H9 (cell line): ENCODE results near the gene DYNC1H1. TPM values are rescaled to one million over a fixed set of nuclear protein-coding genes. Genes with fewer than 3 reads are reported as not detected.
"Not testable (repeated sequence)": the region's sequence is repeated elsewhere in the genome, so short reads cannot be mapped to it uniquely, and the experiment has no call there.

Experiments used
- DNase-seq: peaks from one replicate; pipeline ENCODE4 v3.0.0-alpha.2; 2017
- H2AFZ ChIP-seq: one replicate; pipeline ENCODE4 v1.6.1; 2013; ENCODE audit warnings: mild to moderate bottlenecking, low read length, control low read depth, moderate library complexity
- H2AK5ac ChIP-seq: 2 replicates; pipeline ENCODE4 v1.6.1; 2013; ENCODE audit warnings: low read length, control low read depth, mixed read lengths; ENCODE audit not compliant: insufficient read length
- H2BK120ac ChIP-seq: one replicate; pipeline ENCODE4 v1.6.1; 2013; ENCODE audit warnings: low read depth, mild to moderate bottlenecking, low read length, control low read depth, inconsistent platforms; ENCODE audit not compliant: poor library complexity, severe bottlenecking
- H2BK12ac ChIP-seq: 2 replicates; pipeline ENCODE4 v1.6.1; 2013; ENCODE audit warnings: low read length, control low read depth, mixed read lengths, low read depth; ENCODE audit not compliant: insufficient read length
- H2BK15ac ChIP-seq: 2 replicates; pipeline ENCODE4 v1.6.1; 2013; ENCODE audit warnings: low read depth, low read length, control low read depth
- H2BK20ac ChIP-seq: one replicate; pipeline ENCODE4 v1.6.1; 2013; ENCODE audit warnings: low read depth, mild to moderate bottlenecking, low read length, control low read depth, inconsistent platforms; ENCODE audit not compliant: poor library complexity, severe bottlenecking
- H2BK5ac ChIP-seq: 2 replicates; pipeline ENCODE4 v1.6.1; 2013; ENCODE audit warnings: low read length, control low read depth, mixed read lengths; ENCODE audit not compliant: insufficient read length
- H3K14ac ChIP-seq: 2 replicates; pipeline ENCODE4 v1.6.1; 2013; ENCODE audit warnings: low read length, control low read depth; ENCODE audit not compliant: insufficient read depth
- H3K18ac ChIP-seq: 2 replicates; pipeline ENCODE4 v1.6.1; 2013; ENCODE audit warnings: low read depth, mild to moderate bottlenecking, mixed read lengths, low read length, control low read depth; ENCODE audit not compliant: insufficient read length
- H3K23ac ChIP-seq: 2 replicates; pipeline ENCODE4 v1.6.1; 2013; ENCODE audit warnings: low read length, control low read depth, mixed read lengths, low read depth; ENCODE audit not compliant: insufficient read length
- H3K23me2 ChIP-seq: 2 replicates; pipeline ENCODE4 v1.6.1; 2013; ENCODE audit warnings: low read depth, mild to moderate bottlenecking, mixed read lengths, low read length, control low read depth; ENCODE audit not compliant: insufficient read length, poor library complexity, severe bottlenecking
- H3K27ac ChIP-seq: 2 replicates; pipeline ENCODE4 v1.5.1; 2013; ENCODE audit warnings: low read length, control low read depth, mixed read lengths, low read depth; ENCODE audit not compliant: insufficient read length
- H3K27me3 ChIP-seq: 2 replicates; pipeline ENCODE4 v1.6.1; 2013; ENCODE audit warnings: low read length, control low read depth, inconsistent platforms; ENCODE audit not compliant: insufficient read depth
- H3K4ac ChIP-seq: 2 replicates; pipeline ENCODE4 v1.6.1; 2013; ENCODE audit warnings: low read depth, mild to moderate bottlenecking, control low read depth, inconsistent platforms, low read length, moderate library complexity
- H3K4me1 ChIP-seq: 2 replicates; pipeline ENCODE4 v1.6.1; 2013; ENCODE audit warnings: low read length, control low read depth, inconsistent platforms; ENCODE audit not compliant: insufficient read depth
- H3K4me2 ChIP-seq: 2 replicates; pipeline ENCODE4 v1.6.1; 2013; ENCODE audit warnings: low read length, control low read depth, mixed read lengths; ENCODE audit not compliant: insufficient read length, insufficient read depth
- H3K56ac ChIP-seq: 2 replicates; pipeline ENCODE4 v1.6.1; 2013; ENCODE audit warnings: low read depth, mild to moderate bottlenecking, mixed read lengths, low read length, control low read depth; ENCODE audit not compliant: insufficient read length
- H3K79me1 ChIP-seq: 2 replicates; pipeline ENCODE4 v1.6.1; 2013; ENCODE audit warnings: low read depth, mild to moderate bottlenecking, moderate library complexity, low read length, control low read depth, inconsistent platforms; ENCODE audit not compliant: insufficient read depth, poor library complexity, severe bottlenecking
- H3K79me2 ChIP-seq: 2 replicates; pipeline ENCODE4 v1.6.1; 2013; ENCODE audit warnings: low read length, control low read depth, inconsistent platforms; ENCODE audit not compliant: insufficient read depth
- H3K9ac ChIP-seq: 2 replicates; pipeline ENCODE4 v1.6.1; 2013; ENCODE audit warnings: low read length, control low read depth, mixed read lengths; ENCODE audit not compliant: insufficient read length; ENCODE audit errors: extremely low read depth
- H3K9me3 ChIP-seq: one replicate; pipeline ENCODE4 v1.6.1; 2013; ENCODE audit warnings: low read depth, low read length, inconsistent platforms; ENCODE audit not compliant: control insufficient read depth
- H3T11ph ChIP-seq: one replicate; pipeline ENCODE4 v1.6.1; 2013; ENCODE audit warnings: mild to moderate bottlenecking, low read length, control low read depth, inconsistent platforms
- H4K20me1 ChIP-seq: one replicate; pipeline ENCODE4 v1.6.1; 2013; ENCODE audit not compliant: control insufficient read depth, insufficient read length, insufficient read depth
- H4K5ac ChIP-seq: 2 replicates; pipeline ENCODE4 v1.6.1; 2013; ENCODE audit warnings: low read depth, mild to moderate bottlenecking, mixed read lengths, low read length, control low read depth; ENCODE audit not compliant: insufficient read length
- H4K8ac ChIP-seq: replicated peaks from 2 replicates; pipeline ENCODE4 v1.6.1; 2013; ENCODE audit warnings: low read length, control low read depth, mixed read lengths, low read depth; ENCODE audit not compliant: insufficient read length
- H4K91ac ChIP-seq: 2 replicates; pipeline ENCODE4 v1.6.1; 2013; ENCODE audit warnings: low read depth, mild to moderate bottlenecking, moderate library complexity, mixed read lengths, low read length, control low read depth; ENCODE audit not compliant: insufficient read length
- H3K27ac Mint-ChIP-seq, 3 experiments: 2 replicates in 2 of 3; 3 replicates in 1 of 3; pipeline ENCODE4 v1.8.0; 2020 to 2021; ENCODE audit warnings: mixed read lengths in 3 of 3, mild to moderate bottlenecking in 1 of 3, moderate library complexity in 1 of 3
- H3K27me3 Mint-ChIP-seq: 2 replicates; pipeline ENCODE4 v1.8.0; 2021; ENCODE audit warnings: low read depth, mild to moderate bottlenecking, moderate library complexity, mixed read lengths
- H3K36me3 Mint-ChIP-seq, 3 experiments: 2 replicates in 2 of 3; 3 replicates in 1 of 3; pipeline ENCODE4 v1.8.0; 2020 to 2021; ENCODE audit warnings: low read depth in 3 of 3, mixed read lengths in 3 of 3; ENCODE audit not compliant: insufficient read depth in 1 of 3
- H3K4me1 Mint-ChIP-seq, 2 experiments: 2 replicates each; pipeline ENCODE4 v1.8.0; 2020; ENCODE audit warnings: mixed read lengths in 2 of 2
- H3K4me3 Mint-ChIP-seq, 2 experiments: 2 replicates in 1 of 2; 3 replicates in 1 of 2; pipeline ENCODE4 v1.8.0; 2020 to 2021; ENCODE audit warnings: mild to moderate bottlenecking in 2 of 2, mixed read lengths in 2 of 2, moderate library complexity in 1 of 2
- H3K9me3 Mint-ChIP-seq, 2 experiments: 2 replicates in 1 of 2; 3 replicates in 1 of 2; pipeline ENCODE4 v1.8.0; 2020; ENCODE audit warnings: mild to moderate bottlenecking in 2 of 2, mixed read lengths in 2 of 2, moderate library complexity in 1 of 2
- WGBS: extraction: QIAGEN DNeasy Blood & Tissue Kit; methylation state at CpG from one replicate; pipeline ENCODE4 v1.1.7; 2013; ENCODE audit warnings: missing lambda C conversion rate, low lambda C conversion rate, mixed read lengths; ENCODE audit not compliant: insufficient read length; ENCODE audit errors: extremely low coverage; 5-methylcytosine and 5-hydroxymethylcytosine counted together
- total RNA-seq: library from RNA; stranded (reverse); gene quantifications from 2 replicates; pipeline ENCODE4 v1.2.1, GENCODE V29; 2021
- TF ChIP-seq, protein P1 (sequence below): fragments of 200-600 bp; sonication (generic); conservative IDR thresholded peaks from 3 replicates; pipeline ENCODE4 v1.8.0; 2021; ENCODE audit warnings: antibody characterized with exemption, mild to moderate bottlenecking

The DYNC1H1 gene
- total RNA-seq, 1 experiment from 2014 or later = 359 TPM

DNA sequence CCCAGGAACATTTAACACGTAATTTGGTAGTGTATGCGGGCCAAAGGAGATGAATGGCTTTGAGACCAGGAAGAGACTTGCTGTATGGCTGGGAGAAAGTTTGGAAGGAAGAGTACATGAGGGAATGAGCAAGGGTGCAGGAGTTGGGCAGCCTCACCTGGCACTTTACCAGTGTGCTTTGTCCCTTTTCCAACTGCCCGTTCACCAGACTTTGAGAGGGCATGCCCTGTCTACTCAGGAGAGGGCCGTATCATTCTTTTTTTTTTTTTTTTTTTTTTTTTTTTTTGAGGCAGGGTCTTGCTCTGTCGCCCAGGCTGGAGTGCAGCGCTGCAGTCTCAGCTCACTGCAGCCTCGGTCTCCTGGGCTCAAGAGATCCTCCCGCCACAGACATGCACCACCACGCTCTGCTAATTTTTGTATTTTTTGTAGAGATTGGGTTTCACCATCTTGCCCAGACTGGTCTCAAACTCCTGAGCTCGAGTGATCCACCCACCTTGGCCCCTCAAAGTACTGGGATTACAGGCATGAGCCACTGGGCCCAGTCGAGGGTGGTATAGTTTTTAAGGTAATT is 6.5 kb downstream of the DYNC1H1 start:
- Histone ChIP-seq H3K56ac (no peak overlapping the region), H4K91ac (no peak overlapping the region), H3K9ac (no peak overlapping the region), H3K79me2 (peaks cover 47% of the 10 kb centered on the region; the same call in 1 of the 2 replicates), H2BK5ac (no peak overlapping the region), H3K18ac (no peak overlapping the region), H2BK12ac (no peak overlapping the region), H3T11ph (no peak overlapping the region), H4K20me1 (no peaks in the 10 kb centered on the region), H3K27me3 (no peaks in the 10 kb centered on the region), H3K4me2 (no peak overlapping the region), H4K5ac (no peak overlapping the region), H4K8ac (no peak overlapping the region), H3K27ac (no peak overlapping the region), H3K23me2 (peaks cover under 1% of the 10 kb centered on the region), H2AFZ (no peak overlapping the region), H3K4me1 (no peaks in the 10 kb centered on the region; the same call in 1 of the 2 replicates), H2BK120ac (no peak overlapping the region), H3K23ac (no peak overlapping the region), H3K9me3 (no peaks in the 10 kb centered on the region), H2AK5ac (no peak overlapping the region), H3K14ac (no peak overlapping the region), H2BK15ac (no peak overlapping the region), H3K79me1 (peaks cover 9% of the 10 kb centered on the region), H3K4ac (no peak overlapping the region), H2BK20ac (no peak overlapping the region)
- Mint-ChIP-seq H3K27ac (peak overlapping the region; percentile 40 to 91 (median 86); a peak in 5 of 7 replicates), H3K4me1 (peaks cover 15 to 17% of the 10 kb centered on the region in 2 experiments), H3K4me3 (no peak overlapping the region; a peak in 1 of 5 replicates), H3K36me3 (peaks cover 16 to 32% (median 24%) of the 10 kb centered on the region in 3 experiments), H3K27me3 (no peaks in the 10 kb centered on the region), H3K9me3 (no peaks in the 10 kb centered on the region)
- TF ChIP-seq, protein P1, sequence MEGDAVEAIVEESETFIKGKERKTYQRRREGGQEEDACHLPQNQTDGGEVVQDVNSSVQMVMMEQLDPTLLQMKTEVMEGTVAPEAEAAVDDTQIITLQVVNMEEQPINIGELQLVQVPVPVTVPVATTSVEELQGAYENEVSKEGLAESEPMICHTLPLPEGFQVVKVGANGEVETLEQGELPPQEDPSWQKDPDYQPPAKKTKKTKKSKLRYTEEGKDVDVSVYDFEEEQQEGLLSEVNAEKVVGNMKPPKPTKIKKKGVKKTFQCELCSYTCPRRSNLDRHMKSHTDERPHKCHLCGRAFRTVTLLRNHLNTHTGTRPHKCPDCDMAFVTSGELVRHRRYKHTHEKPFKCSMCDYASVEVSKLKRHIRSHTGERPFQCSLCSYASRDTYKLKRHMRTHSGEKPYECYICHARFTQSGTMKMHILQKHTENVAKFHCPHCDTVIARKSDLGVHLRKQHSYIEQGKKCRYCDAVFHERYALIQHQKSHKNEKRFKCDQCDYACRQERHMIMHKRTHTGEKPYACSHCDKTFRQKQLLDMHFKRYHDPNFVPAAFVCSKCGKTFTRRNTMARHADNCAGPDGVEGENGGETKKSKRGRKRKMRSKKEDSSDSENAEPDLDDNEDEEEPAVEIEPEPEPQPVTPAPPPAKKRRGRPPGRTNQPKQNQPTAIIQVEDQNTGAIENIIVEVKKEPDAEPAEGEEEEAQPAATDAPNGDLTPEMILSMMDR = no peak
- no peak for DNase-seq
- no CpG with 5 or more reads among the region's 11 CpGs for WGBS

DNA sequence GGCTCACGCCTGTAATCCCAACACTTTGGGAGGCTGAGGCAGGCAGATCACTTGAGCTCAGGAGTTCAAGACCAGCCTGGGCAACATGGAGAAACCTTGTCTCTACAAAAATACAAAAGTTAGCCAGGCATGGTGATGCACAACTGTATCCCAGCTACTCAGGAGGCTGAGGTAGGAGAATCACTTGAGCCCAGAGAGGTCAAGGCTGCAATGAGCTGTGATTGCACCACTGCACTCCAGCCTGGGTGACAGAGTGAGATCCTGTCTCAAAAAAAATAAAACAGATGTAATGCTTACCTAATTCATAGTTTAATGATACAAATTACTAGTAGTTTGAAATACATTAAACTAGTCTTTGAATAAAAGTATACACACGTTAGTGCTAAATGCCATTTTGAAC is 7.1 kb downstream of the DYNC1H1 start:
- H4K8ac ChIP-seq, H3K27me3 Mint-ChIP-seq, H2BK12ac ChIP-seq, H3K18ac ChIP-seq, H4K20me1 ChIP-seq, H2BK20ac ChIP-seq, H2BK5ac ChIP-seq, H2AFZ ChIP-seq, H3K9ac ChIP-seq, H2BK120ac ChIP-seq, H3K23me2 ChIP-seq, DNase-seq, H3T11ph ChIP-seq, H3K27me3 ChIP-seq, H4K91ac ChIP-seq, H3K9me3 Mint-ChIP-seq, H3K4me1 ChIP-seq, H3K9me3 ChIP-seq, H4K5ac ChIP-seq, H3K23ac ChIP-seq, H3K4ac ChIP-seq, H3K27ac ChIP-seq, H3K4me3 Mint-ChIP-seq, H3K27ac Mint-ChIP-seq, H3K14ac ChIP-seq, H2BK15ac ChIP-seq, H2AK5ac ChIP-seq, H3K79me1 ChIP-seq, H3K56ac ChIP-seq, H3K4me2 ChIP-seq: not testable (repeated sequence)
- peaks cover 44% of the 10 kb centered on the region; the same call in 1 of the 2 replicates for H3K79me2 ChIP-seq
- peaks cover 17 to 35% (median 26%) of the 10 kb centered on the region in 3 experiments for H3K36me3 Mint-ChIP-seq
- WGBS = no CpG with 5 or more reads among the region's 2 CpGs
- peaks cover 12 to 14% of the 10 kb centered on the region in 2 experiments for H3K4me1 Mint-ChIP-seq
